ENCODE results near the gene VPS4A. TPM values are rescaled to one million over a fixed set of nuclear protein-coding genes. Genes with fewer than 3 reads are reported as not detected.

The VPS4A gene
- total RNA-seq, 1 donor from 2014 or later: 28.9 TPM

DNA sequence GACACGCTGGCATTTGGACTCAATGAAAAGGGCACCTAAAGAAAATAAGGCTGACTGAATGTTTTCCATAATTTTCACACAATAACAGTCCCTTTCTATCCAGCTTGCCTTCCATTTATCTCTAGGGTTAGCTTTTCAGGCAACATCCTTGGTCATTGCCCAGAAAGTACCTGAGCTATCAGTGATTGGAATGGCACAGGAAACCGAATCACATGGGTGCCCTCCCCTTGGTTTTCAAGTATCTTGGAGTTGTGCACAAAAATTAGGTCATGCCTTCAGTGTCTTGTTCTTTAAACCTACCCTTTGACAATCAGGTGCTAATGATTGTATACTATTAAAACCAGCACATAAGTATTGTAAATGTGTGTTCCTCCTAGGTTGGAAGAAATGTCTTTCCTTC lies 3.3 kb upstream of the VPS4A start:
- intact Hi-C loops (cut with DNase I): no loop called here
- H3K27me3 ChIP-seq: no peaks in the 10 kb centered on the region
- peaks cover 7% of the 10 kb centered on the region for H3K36me3 ChIP-seq
- TF ChIP-seq, protein P1, sequence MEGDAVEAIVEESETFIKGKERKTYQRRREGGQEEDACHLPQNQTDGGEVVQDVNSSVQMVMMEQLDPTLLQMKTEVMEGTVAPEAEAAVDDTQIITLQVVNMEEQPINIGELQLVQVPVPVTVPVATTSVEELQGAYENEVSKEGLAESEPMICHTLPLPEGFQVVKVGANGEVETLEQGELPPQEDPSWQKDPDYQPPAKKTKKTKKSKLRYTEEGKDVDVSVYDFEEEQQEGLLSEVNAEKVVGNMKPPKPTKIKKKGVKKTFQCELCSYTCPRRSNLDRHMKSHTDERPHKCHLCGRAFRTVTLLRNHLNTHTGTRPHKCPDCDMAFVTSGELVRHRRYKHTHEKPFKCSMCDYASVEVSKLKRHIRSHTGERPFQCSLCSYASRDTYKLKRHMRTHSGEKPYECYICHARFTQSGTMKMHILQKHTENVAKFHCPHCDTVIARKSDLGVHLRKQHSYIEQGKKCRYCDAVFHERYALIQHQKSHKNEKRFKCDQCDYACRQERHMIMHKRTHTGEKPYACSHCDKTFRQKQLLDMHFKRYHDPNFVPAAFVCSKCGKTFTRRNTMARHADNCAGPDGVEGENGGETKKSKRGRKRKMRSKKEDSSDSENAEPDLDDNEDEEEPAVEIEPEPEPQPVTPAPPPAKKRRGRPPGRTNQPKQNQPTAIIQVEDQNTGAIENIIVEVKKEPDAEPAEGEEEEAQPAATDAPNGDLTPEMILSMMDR (IDR thresholded peaks at IDR 0.05): no peak
- no peaks in the 10 kb centered on the region for H3K9me3 ChIP-seq
- H3K4me3 ChIP-seq: no peak overlapping the region
- no peak for ATAC-seq
- H3K4me1 ChIP-seq: peaks cover 9% of the 10 kb centered on the region
- H3K27ac ChIP-seq: no peak overlapping the region
- no peak for DNase-seq

DNA sequence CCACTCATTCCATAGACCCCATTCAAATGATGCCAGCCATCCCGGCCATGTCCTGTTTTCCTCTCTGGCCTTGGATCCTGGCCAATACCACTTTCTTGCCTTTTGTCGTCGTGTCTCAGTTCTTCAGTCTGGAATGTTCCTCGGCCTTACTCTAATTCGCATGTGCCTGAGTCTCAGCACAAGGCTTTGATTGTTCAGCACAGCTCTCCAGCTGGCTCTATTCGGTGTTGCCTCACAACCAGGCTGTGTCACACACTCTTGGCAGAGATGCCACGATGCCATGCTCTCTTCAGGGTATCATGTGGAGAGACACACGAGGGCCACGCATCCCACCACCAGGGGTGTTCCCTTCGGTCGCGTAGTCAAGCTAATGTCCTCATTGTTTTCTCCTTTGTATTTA lies 1.8 kb upstream of the VPS4A start:
- no peaks in the 10 kb centered on the region for H3K9me3 ChIP-seq
- no peaks in the 10 kb centered on the region for H3K27me3 ChIP-seq
- ATAC-seq (no peak), DNase-seq (no peak)
- peaks cover 15% of the 10 kb centered on the region for H3K4me1 ChIP-seq
- intact Hi-C loops (cut with DNase I): no loop called here
- H3K36me3 ChIP-seq: peaks cover 6% of the 10 kb centered on the region
- TF ChIP-seq, protein P1 (IDR thresholded peaks at IDR 0.05): no peak
- no peak overlapping the region for H3K27ac ChIP-seq
- H3K4me3 ChIP-seq: no peak overlapping the region

DNA sequence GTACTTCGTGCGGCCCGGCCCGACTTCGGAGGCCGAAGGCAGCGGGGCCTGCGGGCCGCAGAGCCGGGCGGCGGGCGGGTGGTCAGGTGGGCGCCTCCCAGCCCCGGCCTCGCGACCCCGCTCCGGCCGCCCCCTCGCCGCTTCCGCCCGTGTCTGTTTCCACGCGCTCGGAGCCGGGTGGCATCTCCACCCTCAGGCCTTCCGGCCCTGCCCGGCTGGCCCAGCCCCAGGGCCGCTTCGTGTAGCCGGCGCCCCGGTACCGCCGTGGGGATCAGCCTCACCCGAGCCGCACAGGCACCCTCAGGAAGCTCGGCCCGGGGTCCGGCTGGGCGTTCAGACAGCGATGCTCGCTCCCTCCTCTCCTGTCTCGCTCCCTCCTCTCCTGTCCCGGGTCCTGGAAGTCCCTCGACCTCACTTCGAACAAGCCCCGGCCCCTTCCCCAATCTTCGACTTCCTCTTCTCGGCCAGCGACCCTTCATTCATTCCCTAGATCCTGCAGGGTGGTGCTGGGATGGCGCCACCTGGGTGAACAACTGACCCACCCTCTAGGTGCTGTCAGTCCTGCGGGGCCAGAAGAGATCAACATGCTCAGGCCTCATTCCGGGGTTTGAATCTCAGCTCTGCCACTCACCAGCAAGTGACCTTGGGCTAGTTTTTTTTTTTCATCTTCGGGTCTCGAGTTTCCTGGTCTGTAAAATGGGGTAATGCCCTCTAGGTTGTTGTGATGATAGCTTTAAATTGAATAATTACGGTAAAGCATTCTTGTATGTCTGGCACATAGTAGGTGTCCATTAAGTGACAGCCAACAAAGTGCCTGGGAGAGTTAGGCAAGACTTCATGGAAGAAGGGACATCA lies 610 bp downstream of the VPS4A start:
- H3K4me1 ChIP-seq: peaks cover 15% of the 10 kb centered on the region
- intact Hi-C loops (cut with DNase I): no loop called here
- peak overlapping the region; percentile 88 for H3K27ac ChIP-seq
- H3K27me3 ChIP-seq: no peaks in the 10 kb centered on the region
- TF ChIP-seq, protein P1 (IDR thresholded peaks at IDR 0.05): no peak
- ATAC-seq (peak; percentile 63), DNase-seq (peak; percentile 82)
- H3K4me3 ChIP-seq: peak overlapping the region; percentile 87
- H3K9me3 ChIP-seq: no peaks in the 10 kb centered on the region
- peaks cover 27% of the 10 kb centered on the region for H3K36me3 ChIP-seq

DNA sequence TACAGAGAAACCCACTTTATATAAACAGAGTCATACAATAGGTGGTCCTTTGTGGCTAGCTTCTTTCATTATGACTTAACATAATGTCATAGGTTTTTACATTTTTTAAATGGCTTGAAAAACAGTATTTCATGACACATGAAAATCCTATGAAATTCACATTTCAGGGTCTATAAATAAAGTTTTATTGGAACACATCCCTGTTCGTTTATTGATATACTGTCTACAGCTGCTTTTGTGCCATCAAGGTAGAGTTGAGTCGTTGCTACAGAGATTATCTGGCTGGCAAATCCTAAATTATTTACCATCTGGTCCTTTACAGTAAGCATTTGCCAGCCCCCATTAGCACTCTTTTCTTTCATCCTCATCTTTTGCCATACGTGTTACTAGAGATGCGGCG lies 2.3 kb downstream of the VPS4A start:
- Histone ChIP-seq H3K9me3 (no peaks in the 10 kb centered on the region), H3K27me3 (no peaks in the 10 kb centered on the region), H3K36me3 (peaks cover 44% of the 10 kb centered on the region), H3K4me1 (peaks cover 15% of the 10 kb centered on the region), H3K4me3 (no peak overlapping the region), H3K27ac (no peak overlapping the region)
- intact Hi-C loops (cut with DNase I): no loop called here
- TF ChIP-seq, protein P1 (IDR thresholded peaks at IDR 0.05): no peak
- no peak for ATAC-seq
- no peak for DNase-seq

DNA sequence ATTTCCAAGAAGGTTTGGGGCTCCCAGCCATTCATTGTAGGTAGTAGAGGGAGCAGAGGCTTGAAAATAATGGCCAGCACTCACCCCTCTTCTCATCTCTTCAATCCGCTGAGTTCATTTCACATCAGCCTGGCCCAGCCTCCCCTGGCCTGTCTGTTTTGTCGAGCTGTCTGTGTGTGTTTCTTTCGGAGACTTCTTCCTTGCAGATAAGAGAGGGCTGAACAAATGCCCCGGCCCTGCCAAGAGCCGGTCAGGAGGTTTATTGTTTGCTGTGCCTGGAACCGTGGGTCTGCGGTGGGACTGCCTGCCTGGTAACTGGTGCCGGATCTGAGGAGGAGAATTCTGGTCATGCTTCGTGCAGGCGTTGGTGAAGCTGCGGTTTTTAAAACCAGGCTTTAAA lies 3.4 kb downstream of the VPS4A start:
- no peak for DNase-seq
- intact Hi-C loops (cut with DNase I): no loop called here
- TF ChIP-seq, protein P1 (IDR thresholded peaks at IDR 0.05): no peak
- Histone ChIP-seq H3K4me3 (no peak overlapping the region), H3K27me3 (no peaks in the 10 kb centered on the region), H3K36me3 (peaks cover 55% of the 10 kb centered on the region), H3K27ac (no peak overlapping the region), H3K9me3 (no peaks in the 10 kb centered on the region), H3K4me1 (peaks cover 15% of the 10 kb centered on the region)
- ATAC-seq: no peak
